H1 (cell line): ENCODE data around the gene HOXD10. TPM values are rescaled to one million over a fixed set of nuclear protein-coding genes. Genes with fewer than 3 reads are reported as not detected.

Experiments
- CTCF ChIA-PET: fragments of 300-600 bp; sonication (Branson Sonifier 250); formaldehyde crosslinking; loops from one replicate; lab custom pipeline; 2021; ENCODE audit not compliant: partially characterized antibody; lab: Charles Lee
- POLR2A ChIA-PET: fragments of 300-600 bp; sonication (Branson Sonifier 250); formaldehyde crosslinking; loops from one replicate; lab custom pipeline; 2021; ENCODE audit warnings: inconsistent platforms; ENCODE audit not compliant: partially characterized antibody; lab: Charles Lee
- DNase-seq, 2 experiments: peaks; one replicate each; pipeline versions ENCODE4 v3.0.0 to v3.0.0-alpha.2; 2010 to 2022; ENCODE audit warnings: low spot score in 2 of 2, low read depth in 1 of 2, mixed read lengths in 1 of 2
- FAIRE-seq: peaks from 2 replicates; lab custom pipeline; 2011; peaks lifted over from hg19 to GRCh38; lab: Jason Lieb, UNC
- H2AFZ ChIP-seq: 2 replicates; pipeline ENCODE4 v1.8.1; 2012; ENCODE audit warnings: low read length, inconsistent platforms
- H2AK5ac ChIP-seq: 2 replicates; pipeline ENCODE4 v1.6.1; 2013; ENCODE audit warnings: low read depth, low read length
- H2BK120ac ChIP-seq: replicated peaks from 2 replicates; pipeline ENCODE3; 2013; ENCODE audit warnings: low read depth, low read length, inconsistent platforms
- H2BK12ac ChIP-seq: 2 replicates; pipeline ENCODE4 v1.6.1; 2013; ENCODE audit warnings: low read depth, low read length
- H2BK15ac ChIP-seq: 2 replicates; pipeline ENCODE4 v1.6.1; 2013; ENCODE audit warnings: low read length
- H2BK20ac ChIP-seq: 2 replicates; pipeline ENCODE4 v1.6.1; 2013; ENCODE audit warnings: low read length
- H2BK5ac ChIP-seq: 2 replicates; pipeline ENCODE4 v1.6.1; 2013; ENCODE audit warnings: low read depth, low read length
- H3K14ac ChIP-seq: 2 replicates; pipeline ENCODE4 v1.6.1; 2013; ENCODE audit warnings: inconsistent platforms; ENCODE audit not compliant: insufficient read length
- H3K18ac ChIP-seq: 2 replicates; pipeline ENCODE4 v1.6.1; 2013; ENCODE audit warnings: low read length; ENCODE audit errors: extremely low read depth
- H3K23ac ChIP-seq: 2 replicates; pipeline ENCODE4 v1.6.1; 2013; ENCODE audit warnings: inconsistent platforms; ENCODE audit not compliant: insufficient read length
- H3K23me2 ChIP-seq: 2 replicates; pipeline ENCODE4 v1.6.1; 2013; ENCODE audit warnings: low read depth, low read length
- H3K27ac ChIP-seq: 2 replicates; pipeline ENCODE4 v1.6.1; 2011; ENCODE audit warnings: low read depth, low read length, inconsistent platforms
- H3K27me3 ChIP-seq, 4 experiments: replicated peaks in 1 of 4; 1 replicate in 1 of 4; 2 replicates in 3 of 4; pipeline versions ENCODE4 v1.6.1 to v1.8.1; 2011 to 2013; ENCODE audit warnings: low read length in 3 of 4, mild to moderate bottlenecking in 3 of 4, inconsistent platforms in 2 of 4, mixed read lengths in 2 of 4, moderate library complexity in 1 of 4; ENCODE audit not compliant: control insufficient read depth in 3 of 4, insufficient read depth in 3 of 4; ENCODE audit errors: extremely low read depth in 1 of 4
- H3K36me3 ChIP-seq, 4 experiments: 2 replicates each; pipeline versions ENCODE4 v1.6.1 to v1.8.1; 2011 to 2013; ENCODE audit warnings: mild to moderate bottlenecking in 4 of 4, low read length in 3 of 4, moderate library complexity in 2 of 4, control low read depth in 1 of 4, inconsistent platforms in 1 of 4; ENCODE audit not compliant: insufficient read depth in 4 of 4, control insufficient read depth in 2 of 4
- H3K4ac ChIP-seq: replicated peaks from 2 replicates; pipeline ENCODE3; 2013; ENCODE audit warnings: low read length, low read depth, mixed read lengths, inconsistent platforms; ENCODE audit not compliant: insufficient read length
- H3K4me1 ChIP-seq, 4 experiments: replicated peaks in 1 of 4; 1 replicate in 1 of 4; 2 replicates in 3 of 4; pipeline versions ENCODE4 v1.6.1 to v1.8.1; 2011 to 2013; ENCODE audit warnings: low read length in 3 of 4, inconsistent platforms in 2 of 4, mixed read lengths in 1 of 4; ENCODE audit not compliant: insufficient read depth in 4 of 4, control insufficient read depth in 3 of 4
- H3K4me2 ChIP-seq, 2 experiments: 2 replicates each; pipeline versions ENCODE4 v1.6.1 to v1.8.1; 2011 to 2013; ENCODE audit warnings: low read depth in 2 of 2, low read length in 2 of 2, control low read depth in 1 of 2, inconsistent platforms in 1 of 2, mild to moderate bottlenecking in 1 of 2; ENCODE audit not compliant: insufficient read depth in 1 of 2
- H3K4me3 ChIP-seq, 4 experiments: fragments of 200-600, 300-600 bp in 1 of 4; sonication (generic), shearing (Covaris generic), sonication (Bioruptor Twin) in 1 of 4; 2 replicates each; pipeline versions ENCODE4 v1.5.1 to v1.8.1; 2011 to 2016; ENCODE audit warnings: low read length in 4 of 4, low read depth in 3 of 4, control low read depth in 2 of 4, inconsistent platforms in 2 of 4, mild to moderate bottlenecking in 2 of 4, mixed read lengths in 1 of 4, moderate library complexity in 1 of 4; ENCODE audit not compliant: insufficient read depth in 2 of 4; ENCODE audit errors: extremely low read depth in 1 of 4
- H3K56ac ChIP-seq: replicated peaks from 2 replicates; pipeline ENCODE3; 2013; ENCODE audit warnings: low read depth, mild to moderate bottlenecking, mixed read lengths, low read length, inconsistent platforms; ENCODE audit not compliant: insufficient read length
- H3K79me1 ChIP-seq: 2 replicates; pipeline ENCODE4 v1.6.1; 2013; ENCODE audit warnings: low read depth, low read length, control low read depth
- H3K79me2 ChIP-seq, 2 experiments: 2 replicates each; pipeline versions ENCODE4 v1.6.1 to v1.8.1; 2012 to 2013; ENCODE audit warnings: low read length in 2 of 2, mild to moderate bottlenecking in 2 of 2, inconsistent platforms in 1 of 2; ENCODE audit not compliant: insufficient read depth in 2 of 2, control insufficient read depth in 1 of 2
- H3K9ac ChIP-seq, 4 experiments: replicated peaks in 1 of 4; 1 replicate in 1 of 4; 2 replicates in 3 of 4; pipeline versions ENCODE4 v1.6.1 to v1.8.1; 2011 to 2013; ENCODE audit warnings: low read depth in 3 of 4, low read length in 3 of 4, control low read depth in 2 of 4, mild to moderate bottlenecking in 2 of 4, moderate library complexity in 2 of 4, inconsistent platforms in 1 of 4; ENCODE audit errors: extremely low read depth in 1 of 4
- H3K9me3 ChIP-seq, 2 experiments: 2 replicates each; pipeline versions ENCODE4 v1.6.1 to v1.8.1; 2012 to 2013; ENCODE audit warnings: mild to moderate bottlenecking in 2 of 2, moderate library complexity in 2 of 2, control low read depth in 1 of 2, inconsistent platforms in 1 of 2, low read depth in 1 of 2, low read length in 1 of 2, mixed read lengths in 1 of 2; ENCODE audit not compliant: insufficient read depth in 2 of 2
- H4K20me1 ChIP-seq, 2 experiments: replicated peaks in 1 of 2; 2 replicates each; pipeline versions ENCODE3 to v1.8.1; 2011 to 2013; ENCODE audit warnings: inconsistent platforms in 2 of 2, low read length in 2 of 2, mild to moderate bottlenecking in 1 of 2; ENCODE audit not compliant: insufficient read depth in 2 of 2, control insufficient read depth in 1 of 2
- H4K5ac ChIP-seq: 2 replicates; pipeline ENCODE4 v1.6.1; 2013; ENCODE audit warnings: low read length, low read depth, mixed read lengths, inconsistent platforms; ENCODE audit not compliant: insufficient read length
- H4K8ac ChIP-seq: 2 replicates; pipeline ENCODE4 v1.8.0; 2013; ENCODE audit warnings: mild to moderate bottlenecking, moderate library complexity, low read length, inconsistent platforms; ENCODE audit not compliant: insufficient read depth; ENCODE audit errors: extremely low read depth
- H4K91ac ChIP-seq: replicated peaks from 2 replicates; pipeline ENCODE3; 2013; ENCODE audit warnings: low read length, mixed read lengths, inconsistent platforms; ENCODE audit not compliant: insufficient read length
- EGR1 ChIP-seq: IDR thresholded peaks from 2 replicates; pipeline ENCODE4 v1.6.1; 2011; ENCODE audit warnings: low read depth, low read length, borderline replicate concordance
- HDAC2 ChIP-seq, 2 experiments: fragments of 300-600 bp in 1 of 2; sonication (generic) in 1 of 2; IDR thresholded peaks; 2 replicates each; pipeline ENCODE4 v1.6.1; 2011 to 2012; ENCODE audit warnings: low read depth in 2 of 2, low read length in 2 of 2, mild to moderate bottlenecking in 2 of 2, moderate library complexity in 2 of 2, borderline replicate concordance in 1 of 2, inconsistent platforms in 1 of 2
- SUZ12 ChIP-seq: fragments of 200-600 bp; sonication (generic); IDR thresholded peaks from 2 replicates; pipeline ENCODE4 v1.6.1; 2012; ENCODE audit warnings: mild to moderate bottlenecking, inconsistent platforms, low read length, moderate library complexity, mixed read lengths
- WGBS, 2 experiments: shearing (Covaris generic) in 1 of 2; methylation state at CpG; one replicate each; pipeline versions ENCODE4 v1.1.6 to v1.1.7; 2013 to 2015; ENCODE audit warnings: low lambda C conversion rate in 2 of 2, mixed read lengths in 2 of 2, inconsistent platforms in 1 of 2, low coverage in 1 of 2, missing lambda C conversion rate in 1 of 2; ENCODE audit not compliant: insufficient replicate concordance in 2 of 2, insufficient coverage in 1 of 2, insufficient read length in 1 of 2; ENCODE audit errors: extremely low coverage in 1 of 2, missing lambda C conversion rate in 1 of 2; 5-methylcytosine and 5-hydroxymethylcytosine counted together
- polyA plus RNA-seq, 7 experiments: library from polyadenylated mRNA; depleted of rRNA in 3 of 7; stranded (reverse) in 5 of 7; unstranded in 2 of 7; fragments of >200 nt in 5 of 7; fragments of 200-250 nt in 2 of 7; gene quantifications; 1 replicate in 5 of 7; 2 replicates in 1 of 7; 4 replicates in 1 of 7; pipeline versions ENCODE4 v1.2.1 to v1.2.3, GENCODE V29; 2011 to 2013; ENCODE audit warnings: missing spikeins in 2 of 7, mixed read lengths in 2 of 7
- total RNA-seq: library from RNA; stranded (reverse); fragmentation: NEBNext Ultra II Directional; extraction: Animal tissue kit (Norgen Biotek cat#: 25700); gene quantifications from 2 replicates; pipeline ENCODE4 v1.2.1, GENCODE V29; 2021
- TF ChIP-seq, protein P1 (sequence below), 3 experiments: IDR thresholded peaks; 1 replicate in 2 of 3; 2 replicates in 1 of 3; pipeline versions ENCODE4 v1.5.1 to v1.6.1; 2011; ENCODE audit warnings: low read length in 3 of 3, mild to moderate bottlenecking in 3 of 3, inconsistent platforms in 2 of 3, low read depth in 1 of 3, moderate library complexity in 1 of 3; ENCODE audit not compliant: insufficient read depth in 1 of 3; ENCODE audit errors: control extremely low read depth in 1 of 3
- TF ChIP-seq, protein P2 (sequence below): IDR thresholded peaks from 2 replicates; pipeline ENCODE4 v1.6.1; 2012; ENCODE audit warnings: low read length, inconsistent platforms

HOXD10 gene
- total and polyA plus RNA-seq, 2 of the 8 experiments (the other 6 are each of a cell fraction or from before 2014, with no cell fraction given), result not detected

DNA sequence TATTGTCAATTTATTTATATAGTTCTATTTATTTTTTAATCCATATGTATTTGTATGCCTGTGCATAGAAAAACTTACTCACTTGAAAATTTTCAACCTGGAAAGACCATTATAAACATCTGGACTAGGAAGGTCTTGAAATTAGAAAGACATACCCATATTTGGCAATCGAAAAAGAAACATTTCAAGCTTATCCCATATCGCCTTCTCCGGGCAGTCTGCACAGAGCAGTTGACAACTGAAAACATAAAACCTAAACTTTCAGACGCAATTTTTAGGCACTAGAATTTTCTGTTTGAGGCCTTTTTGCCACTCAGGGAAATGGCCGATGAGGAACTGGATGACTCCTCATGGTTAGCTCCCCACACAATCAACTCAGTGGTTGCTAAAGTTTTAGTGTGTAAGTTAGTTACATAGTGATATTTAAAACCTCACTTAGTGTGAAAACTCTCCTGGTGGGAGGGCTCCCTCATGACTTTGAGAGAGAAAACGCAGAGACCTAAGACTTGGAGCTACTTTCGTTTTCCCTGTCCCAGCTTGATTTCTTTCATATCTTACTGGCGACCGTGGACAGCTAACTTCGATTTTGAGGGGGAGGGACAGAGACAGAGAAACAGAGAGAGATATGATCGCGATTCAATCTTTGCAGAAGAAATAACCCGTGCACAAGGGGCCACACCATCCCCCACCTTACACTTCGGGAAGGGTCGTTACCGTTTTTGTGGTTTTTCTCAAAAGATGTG, 20.2 kb upstream of the HOXD10 start:
- FAIRE-seq (no peak), DNase-seq (peak in 1 of 2 experiments; percentile 53)
- Histone ChIP-seq H3K79me2 (no peaks in the 10 kb centered on the region), H3K9ac (no peak overlapping the region), H2BK120ac (no peak overlapping the region), H3K4ac (no peak overlapping the region), H3K79me1 (no peaks in the 10 kb centered on the region), H3K4me3 (peak overlapping the region; percentile 1 to 54 (median 22); a peak in 5 of 8 replicates), H4K20me1 (peaks cover 23 to 29% of the 10 kb centered on the region in 2 experiments), H2BK5ac (peak overlapping the region; percentile 14; the same call in 1 of the 2 replicates), H3K4me2 (peak overlapping the region; percentile 14 to 77), H3K27me3 (peaks cover 79 to 98% (median 91%) of the 10 kb centered on the region in 4 experiments), H2BK15ac (no peak overlapping the region), H3K14ac (no peak overlapping the region), H3K9me3 (no peaks in the 10 kb centered on the region; a peak in 1 of 4 replicates), H4K5ac (no peak overlapping the region), H2AFZ (no peak overlapping the region), H3K18ac (no peak overlapping the region; the same call in 1 of the 2 replicates), H4K91ac (peak overlapping the region; percentile 5), H2BK12ac (peak overlapping the region; percentile 12), H3K23ac (no peak overlapping the region), H2AK5ac (no peak overlapping the region), H4K8ac (no peak overlapping the region), H3K36me3 (no peaks in the 10 kb centered on the region; a peak in 1 of 8 replicates), H3K4me1 (peaks cover 0 to 31% (median 18%) of the 10 kb centered on the region in 4 experiments; a peak in 6 of 7 replicates), H3K23me2 (peaks cover 6% of the 10 kb centered on the region), H3K27ac (no peak overlapping the region), H2BK20ac (no peak overlapping the region; the same call in 1 of the 2 replicates), H3K56ac (no peak overlapping the region)
- ChIA-PET POLR2A (interaction anchor here (2.0 to 3.4 kb wide), 3 partner anchors 9 to 16 kb away, joined by 8 to 12 read pairs (median 8); partner anchors contain the start of gene HOXD11), CTCF (interaction anchor here (0.9 to 6.5 kb wide), 17 partner anchors 8 to 845 kb away, joined by 3 to 130 read pairs (median 8); partner anchors contain the start of genes EVX2 and HOXD11)
- 6% methylated on average over 16 of the region's 16 CpGs; no CpG with 5 or more reads in 1 of the 2 experiments for WGBS, 2 experiments
- no peak for TF ChIP-seq SUZ12
- no peak for TF ChIP-seq HDAC2 (IDR thresholded peaks at IDR 0.05; ENCODE audit: borderline replicate concordance in 1 of 2, low read depth in 2 of 2, low read length in 2 of 2)
- TF ChIP-seq, protein P1, sequence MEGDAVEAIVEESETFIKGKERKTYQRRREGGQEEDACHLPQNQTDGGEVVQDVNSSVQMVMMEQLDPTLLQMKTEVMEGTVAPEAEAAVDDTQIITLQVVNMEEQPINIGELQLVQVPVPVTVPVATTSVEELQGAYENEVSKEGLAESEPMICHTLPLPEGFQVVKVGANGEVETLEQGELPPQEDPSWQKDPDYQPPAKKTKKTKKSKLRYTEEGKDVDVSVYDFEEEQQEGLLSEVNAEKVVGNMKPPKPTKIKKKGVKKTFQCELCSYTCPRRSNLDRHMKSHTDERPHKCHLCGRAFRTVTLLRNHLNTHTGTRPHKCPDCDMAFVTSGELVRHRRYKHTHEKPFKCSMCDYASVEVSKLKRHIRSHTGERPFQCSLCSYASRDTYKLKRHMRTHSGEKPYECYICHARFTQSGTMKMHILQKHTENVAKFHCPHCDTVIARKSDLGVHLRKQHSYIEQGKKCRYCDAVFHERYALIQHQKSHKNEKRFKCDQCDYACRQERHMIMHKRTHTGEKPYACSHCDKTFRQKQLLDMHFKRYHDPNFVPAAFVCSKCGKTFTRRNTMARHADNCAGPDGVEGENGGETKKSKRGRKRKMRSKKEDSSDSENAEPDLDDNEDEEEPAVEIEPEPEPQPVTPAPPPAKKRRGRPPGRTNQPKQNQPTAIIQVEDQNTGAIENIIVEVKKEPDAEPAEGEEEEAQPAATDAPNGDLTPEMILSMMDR (IDR thresholded peaks at IDR 0.05; ENCODE audit: control extremely low read depth in 1 of 3, insufficient read depth in 1 of 3, low read depth in 1 of 3, low read length in 3 of 3), result no peak
- no peak for TF ChIP-seq EGR1
- TF ChIP-seq, protein P2, sequence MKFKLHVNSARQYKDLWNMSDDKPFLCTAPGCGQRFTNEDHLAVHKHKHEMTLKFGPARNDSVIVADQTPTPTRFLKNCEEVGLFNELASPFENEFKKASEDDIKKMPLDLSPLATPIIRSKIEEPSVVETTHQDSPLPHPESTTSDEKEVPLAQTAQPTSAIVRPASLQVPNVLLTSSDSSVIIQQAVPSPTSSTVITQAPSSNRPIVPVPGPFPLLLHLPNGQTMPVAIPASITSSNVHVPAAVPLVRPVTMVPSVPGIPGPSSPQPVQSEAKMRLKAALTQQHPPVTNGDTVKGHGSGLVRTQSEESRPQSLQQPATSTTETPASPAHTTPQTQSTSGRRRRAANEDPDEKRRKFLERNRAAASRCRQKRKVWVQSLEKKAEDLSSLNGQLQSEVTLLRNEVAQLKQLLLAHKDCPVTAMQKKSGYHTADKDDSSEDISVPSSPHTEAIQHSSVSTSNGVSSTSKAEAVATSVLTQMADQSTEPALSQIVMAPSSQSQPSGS, result no peak
